HG03520 (cell line): ENCODE data around the gene GRIFIN.

Experiments used
- ATAC-seq: cut with Tn5 transposase; IDR thresholded peaks from one replicate; pipeline ENCODE4 v1.9.1; 2021; ENCODE audit warnings: mild to moderate bottlenecking, moderate library complexity; ENCODE audit not compliant: unreplicated experiment

The GRIFIN gene

DNA sequence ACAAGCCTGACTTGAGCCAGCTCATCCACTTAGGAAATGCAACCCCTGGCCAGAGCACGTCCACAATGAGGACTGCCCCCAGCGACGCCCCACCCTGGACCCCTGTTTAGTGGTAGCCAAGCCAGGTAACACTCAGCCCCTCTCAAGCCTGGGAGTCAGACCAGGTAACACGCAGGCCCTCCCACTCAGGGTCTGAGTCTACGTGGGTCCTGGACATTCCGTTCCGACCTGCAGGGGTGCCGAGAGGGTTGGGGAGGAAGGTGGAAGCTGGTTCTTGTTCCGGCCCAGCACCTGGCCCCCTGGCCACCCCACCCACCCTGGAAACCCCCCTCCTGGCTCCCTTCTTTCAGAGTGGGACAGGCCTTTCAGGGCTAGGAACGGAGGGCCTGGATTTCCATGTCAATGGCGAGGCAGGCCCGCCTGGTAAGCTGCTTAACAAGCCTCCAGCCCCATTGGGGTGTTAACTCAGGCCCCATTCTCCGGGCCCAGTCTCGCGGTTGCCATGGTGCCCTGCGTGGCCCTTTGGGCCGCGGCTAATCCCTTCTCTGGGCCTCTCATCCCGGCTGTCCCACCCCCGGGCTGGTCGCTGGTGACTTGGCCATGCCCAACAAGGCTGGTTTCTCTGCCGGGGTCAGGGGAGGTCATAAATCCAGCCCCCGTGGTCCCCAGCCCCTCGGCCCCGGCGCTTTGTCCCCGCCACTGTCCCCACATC, 23.7 kb upstream of the GRIFIN start:
- no peak for ATAC-seq

DNA sequence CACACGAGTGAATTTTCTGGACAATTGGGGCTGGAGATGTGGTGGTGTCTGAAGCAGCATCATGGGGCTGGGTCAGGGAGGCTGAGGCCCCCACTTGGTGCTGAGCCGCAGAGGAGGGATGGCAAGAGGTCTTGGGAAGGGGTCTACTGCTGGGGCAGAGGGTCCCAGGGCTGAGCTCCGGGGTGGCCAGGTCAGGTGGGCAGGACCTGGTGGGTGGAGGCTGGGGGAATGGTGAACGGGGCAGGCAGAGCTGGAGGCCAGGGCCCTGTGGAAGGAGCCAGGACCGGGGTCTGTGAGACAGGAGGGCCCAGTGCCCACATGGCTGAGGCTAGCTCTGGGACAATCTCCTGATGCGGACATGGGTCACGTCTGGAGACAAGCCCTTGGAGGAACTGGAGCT, 23.0 kb upstream of the GRIFIN start:
- ATAC-seq, result no peak

DNA sequence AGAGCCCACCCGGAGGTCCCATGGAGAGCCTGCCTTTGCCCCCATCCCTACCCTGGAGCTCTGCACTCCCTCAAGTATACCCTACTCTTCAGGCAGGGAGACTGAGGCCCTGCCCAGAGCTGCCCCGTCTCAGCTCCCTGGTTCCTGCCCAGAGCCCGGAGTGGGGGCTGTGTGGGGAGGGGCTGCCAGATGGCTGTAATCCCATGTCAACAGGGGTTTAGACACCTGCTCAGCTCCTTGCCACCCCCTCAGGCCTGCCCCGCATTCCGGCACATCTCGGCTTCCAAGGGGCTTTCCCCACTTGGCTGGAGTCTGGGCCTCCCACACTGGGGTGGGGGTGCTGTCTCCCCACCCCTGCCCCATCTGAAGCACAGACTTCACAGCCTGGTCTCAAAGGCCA, 22.5 kb upstream of the GRIFIN start:
- no peak for ATAC-seq

DNA sequence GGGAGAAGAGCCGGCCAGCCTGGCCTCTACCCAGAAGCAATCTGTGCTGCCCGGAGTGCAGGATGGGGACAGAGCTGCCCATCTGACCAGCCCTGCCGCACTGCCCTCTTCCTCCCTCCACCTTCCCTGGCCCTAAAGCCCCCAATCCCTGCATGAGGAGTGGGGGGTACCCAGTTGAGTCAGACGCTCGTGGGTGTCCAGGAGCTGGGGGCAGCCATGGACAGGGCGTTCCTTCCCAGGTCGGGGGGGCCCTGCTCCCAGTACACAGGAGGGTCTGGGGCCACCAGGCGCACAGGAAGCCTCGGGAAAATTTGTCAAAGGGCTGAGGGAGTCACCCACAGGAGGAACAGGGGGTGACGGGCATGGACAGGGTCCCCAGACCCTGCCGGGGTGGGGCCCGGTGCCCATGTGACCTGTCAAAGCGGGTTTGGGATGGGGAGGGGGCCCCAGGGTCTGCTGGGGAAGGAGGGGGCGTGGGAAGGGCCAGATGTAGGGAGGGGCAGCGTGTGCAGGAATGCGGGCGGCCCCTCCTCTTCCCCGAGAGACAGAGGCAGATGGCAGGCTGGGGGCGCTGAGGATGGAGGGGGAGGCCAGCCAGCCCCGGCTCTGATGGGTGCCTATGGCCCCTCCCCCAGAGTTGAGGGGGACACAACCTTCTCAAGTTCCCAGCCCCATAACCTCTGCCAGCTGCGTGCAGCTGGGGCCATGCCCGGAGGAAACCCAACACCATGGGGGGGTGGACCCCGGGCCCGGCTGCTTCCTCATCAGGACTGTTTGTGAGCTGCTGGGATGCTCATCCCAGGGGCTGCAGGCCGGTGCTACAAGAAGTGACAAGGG, 21.5 kb upstream of the GRIFIN start:
- ATAC-seq, result no peak

DNA sequence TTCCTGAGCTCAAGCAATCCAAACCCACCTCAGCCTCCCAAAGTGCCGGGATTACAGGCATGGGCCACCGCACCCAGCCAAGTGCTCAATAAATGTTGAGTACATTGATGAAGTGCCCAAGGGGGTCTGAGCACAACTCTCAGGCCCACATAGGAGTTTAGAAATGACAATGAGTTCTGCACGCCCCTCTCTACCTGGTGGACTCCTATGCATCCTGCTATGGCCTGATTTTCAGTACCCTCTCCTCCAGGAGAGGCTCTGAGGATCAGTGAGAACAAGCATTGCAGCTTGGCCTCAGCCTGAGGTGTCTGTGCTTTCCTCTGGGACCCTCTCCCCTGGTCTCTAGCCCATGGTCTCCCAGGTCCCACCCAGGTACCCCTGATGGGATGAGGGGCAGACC, 20.9 kb upstream of the GRIFIN start:
- ATAC-seq, result no peak

DNA sequence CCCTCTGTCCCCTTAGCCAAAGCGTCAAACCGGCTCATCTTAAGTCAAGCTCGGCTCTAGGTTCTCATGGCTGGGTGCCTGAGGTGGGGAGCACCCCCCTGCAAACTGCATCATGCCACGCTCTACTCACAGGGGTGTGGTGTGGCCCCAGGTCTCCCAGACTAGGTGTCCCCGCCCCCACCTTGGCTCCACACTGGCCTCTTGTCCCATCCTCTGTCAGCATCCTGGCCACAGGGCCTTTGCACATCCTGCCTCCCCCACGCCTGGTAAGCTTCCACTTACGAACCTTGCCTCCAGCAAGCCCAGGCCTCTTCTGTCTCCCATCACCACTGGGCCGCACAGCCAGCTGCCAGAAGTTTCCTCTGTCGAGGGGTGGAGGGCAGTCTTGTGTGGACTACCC, 20.2 kb upstream of the GRIFIN start:
- no peak for ATAC-seq

DNA sequence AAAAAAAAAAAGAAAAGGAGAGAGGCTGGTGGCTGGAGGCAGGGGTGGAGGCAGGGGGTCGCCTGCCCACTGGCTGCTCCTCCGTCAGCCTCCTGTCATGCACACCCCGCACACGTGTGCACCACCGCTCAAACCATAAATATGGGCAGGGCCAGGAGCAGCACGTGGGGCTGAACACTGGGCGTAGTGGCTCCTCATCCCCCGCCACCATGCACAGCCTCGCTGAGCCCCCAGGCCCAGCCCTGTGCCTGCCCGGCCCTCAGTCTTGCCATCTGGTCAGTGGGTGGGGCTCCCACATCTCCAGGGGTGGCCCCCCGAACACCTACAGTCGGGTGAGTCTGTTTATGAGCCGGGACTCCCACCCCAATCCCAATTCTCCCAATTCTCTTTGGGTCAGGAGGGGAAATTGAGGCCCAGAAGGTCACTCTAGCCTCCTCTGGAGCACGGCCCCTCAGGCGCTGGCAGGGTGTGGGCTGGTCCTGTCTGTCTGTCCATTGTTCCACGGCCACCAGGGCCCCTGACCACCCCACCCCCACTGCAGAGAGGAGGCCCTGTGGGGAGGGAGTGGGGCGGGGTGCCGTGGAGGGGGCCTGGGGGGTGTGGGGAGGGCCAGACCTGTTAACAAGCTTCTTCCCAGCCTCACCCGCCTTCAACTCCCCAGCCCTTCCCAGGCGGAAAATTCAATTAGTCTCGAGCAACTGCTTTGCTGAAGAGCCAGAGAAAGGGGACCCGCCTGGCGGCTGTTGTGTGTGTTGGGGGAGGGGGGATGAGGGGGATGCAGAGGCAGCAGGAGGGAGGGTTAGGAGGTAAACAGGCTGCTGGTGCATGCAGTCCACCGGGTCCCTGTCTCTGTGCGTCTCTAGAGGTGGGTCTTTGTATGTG, 19.5 kb upstream of the GRIFIN start:
- ATAC-seq, result no peak

DNA sequence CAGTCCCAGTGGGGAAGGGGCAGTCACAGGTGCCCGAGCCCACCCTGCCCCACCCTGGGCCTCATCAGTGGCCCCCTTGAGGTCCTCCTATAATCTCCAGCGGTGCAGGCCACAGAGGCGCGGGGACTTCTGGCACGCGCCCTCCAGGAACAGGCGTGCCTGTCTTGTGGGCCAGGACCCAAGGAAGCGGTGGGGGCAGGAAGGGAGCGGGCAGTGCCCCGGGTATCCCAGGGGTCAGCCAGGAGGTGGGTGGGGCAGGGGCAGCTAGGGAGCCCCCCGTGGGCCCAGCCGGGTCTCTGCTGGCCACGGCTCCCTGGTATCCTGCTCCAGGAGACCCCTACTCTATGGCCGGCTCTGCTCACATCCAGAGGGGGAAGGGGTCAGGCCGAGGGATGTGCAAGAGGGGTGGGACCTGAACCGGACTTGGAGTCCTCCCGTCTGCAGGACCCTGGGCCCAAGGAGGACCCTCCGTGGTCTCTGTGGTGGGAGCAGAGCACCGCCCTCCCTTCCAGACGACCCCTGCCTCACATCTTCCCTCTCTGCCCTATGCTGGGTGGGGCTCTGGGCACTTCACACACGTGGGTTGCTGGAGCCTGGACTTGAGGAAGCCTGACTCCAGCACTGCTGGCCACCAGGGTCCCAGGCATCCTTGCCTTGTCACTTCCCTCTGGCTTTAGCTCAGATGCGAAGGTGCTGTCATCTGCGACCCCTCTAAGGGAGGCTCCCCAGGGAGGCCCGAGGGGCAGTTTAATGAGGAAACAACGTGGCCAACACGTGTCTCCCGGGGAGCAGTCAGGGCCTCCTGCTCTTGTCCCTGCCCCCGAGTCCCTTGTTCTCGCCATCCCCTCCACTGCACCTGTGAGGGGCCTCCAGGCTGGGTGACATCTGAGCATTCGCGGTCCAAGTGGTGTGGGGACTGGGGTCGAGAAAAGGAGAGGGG, 18.3 kb upstream of the GRIFIN start:
- no peak for ATAC-seq

DNA sequence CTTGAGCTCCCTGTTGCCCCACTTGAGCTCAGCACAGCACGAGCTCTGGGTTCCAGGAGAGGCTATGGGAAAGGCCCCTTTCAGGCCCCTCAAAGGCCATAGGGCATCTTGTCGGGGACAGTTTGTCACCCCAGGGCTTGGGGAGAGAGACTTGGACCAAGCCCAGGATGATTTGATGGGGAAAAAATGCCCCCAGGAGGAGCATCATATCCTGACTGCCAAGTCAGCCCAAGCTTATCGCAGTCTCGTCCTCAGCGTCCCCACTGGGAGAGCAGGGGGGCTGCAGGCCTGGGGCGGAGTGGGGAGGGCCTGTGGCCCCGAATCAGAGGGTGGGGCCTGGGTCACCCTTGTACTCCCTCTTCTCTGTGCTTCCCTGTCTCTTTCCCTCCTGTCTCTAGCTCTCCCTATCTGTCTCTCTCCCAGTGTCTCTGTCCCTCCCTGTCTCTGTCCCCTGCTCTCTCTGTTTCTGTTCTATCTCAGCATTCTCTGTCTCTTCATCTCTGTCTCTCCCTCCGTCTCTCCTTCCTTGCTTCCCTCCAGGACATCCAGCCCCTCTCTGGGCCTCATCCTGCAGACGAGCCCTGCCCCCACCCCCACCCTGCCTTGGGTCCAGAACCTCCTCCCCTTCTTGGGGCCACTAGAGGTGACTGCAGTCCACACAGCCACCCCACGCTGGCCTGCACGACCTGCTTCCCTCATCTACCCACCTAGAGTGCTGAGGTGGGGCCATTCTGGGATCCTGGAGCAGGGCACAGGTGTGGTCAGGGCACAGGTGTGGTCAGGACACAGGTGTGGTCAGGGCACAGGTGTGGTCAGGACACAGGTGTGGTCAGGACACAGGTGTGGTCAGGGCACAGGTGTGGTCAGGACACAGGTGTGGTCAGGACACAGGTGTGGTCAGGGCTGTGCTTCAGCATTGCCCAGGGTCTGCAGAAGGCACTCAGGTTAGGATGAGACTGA, 17.3 kb upstream of the GRIFIN start:
- ATAC-seq, result no peak

DNA sequence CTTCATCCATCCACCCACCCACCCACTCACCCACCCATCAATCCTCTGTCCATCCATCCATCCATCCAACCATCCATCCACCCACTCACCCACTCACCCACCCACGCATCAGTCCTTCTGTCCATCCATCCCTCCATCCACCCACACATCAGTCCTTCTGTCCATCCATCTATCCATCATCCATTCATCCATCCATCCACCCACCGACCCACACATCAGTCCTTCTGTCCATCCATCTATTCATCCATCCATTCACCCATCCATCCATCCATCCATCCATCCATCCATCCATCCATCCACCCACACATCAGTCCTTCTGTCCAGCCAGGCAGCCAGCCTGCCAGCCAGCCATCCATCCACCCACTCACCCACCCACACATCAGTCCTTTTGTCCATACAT, 15.8 kb upstream of the GRIFIN start:
- ATAC-seq, result no peak

DNA sequence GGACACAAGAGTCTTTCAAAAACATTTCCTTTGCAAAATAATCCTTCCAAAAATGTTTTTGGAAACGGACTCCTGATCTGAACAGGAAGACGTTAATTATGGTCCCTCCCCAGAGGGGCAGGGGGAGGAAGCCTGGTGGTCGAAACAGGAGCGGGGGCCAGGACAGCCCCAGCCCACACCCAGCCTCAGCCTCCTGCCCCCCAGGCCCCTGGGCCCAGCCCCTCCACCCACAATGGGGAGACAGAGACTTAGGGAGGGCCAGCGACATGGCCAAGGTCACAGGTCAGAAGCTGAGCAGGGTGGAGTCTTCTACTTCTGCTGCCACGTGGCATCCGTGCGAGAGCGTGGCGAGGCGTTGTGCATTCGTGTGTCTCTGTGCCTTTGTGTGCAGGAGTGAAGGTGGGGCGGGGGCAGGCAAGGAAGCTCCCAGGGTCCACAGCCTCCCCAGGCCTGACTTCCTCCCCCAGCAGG, 14.0 kb upstream of the GRIFIN start:
- no peak for ATAC-seq

DNA sequence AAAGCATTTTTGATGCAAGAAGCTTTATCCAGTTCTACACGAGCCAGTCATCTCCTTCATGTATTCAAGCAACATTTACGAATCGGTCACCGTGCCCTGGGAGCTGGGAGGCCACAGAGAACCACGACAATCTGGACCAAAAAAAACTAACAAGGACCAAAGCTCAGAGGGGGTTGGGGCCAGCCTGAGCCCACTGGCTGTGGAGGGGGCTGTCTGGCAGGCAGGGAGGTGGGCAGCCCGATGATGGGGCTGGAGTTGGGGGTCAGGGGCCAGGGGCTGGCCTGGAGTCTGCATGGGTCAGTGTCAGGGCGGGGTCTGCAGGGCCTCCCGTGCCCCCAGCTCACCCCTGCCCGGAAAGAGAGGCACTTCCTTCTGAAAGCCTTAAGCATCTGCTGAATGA, 12.5 kb upstream of the GRIFIN start:
- no peak for ATAC-seq

DNA sequence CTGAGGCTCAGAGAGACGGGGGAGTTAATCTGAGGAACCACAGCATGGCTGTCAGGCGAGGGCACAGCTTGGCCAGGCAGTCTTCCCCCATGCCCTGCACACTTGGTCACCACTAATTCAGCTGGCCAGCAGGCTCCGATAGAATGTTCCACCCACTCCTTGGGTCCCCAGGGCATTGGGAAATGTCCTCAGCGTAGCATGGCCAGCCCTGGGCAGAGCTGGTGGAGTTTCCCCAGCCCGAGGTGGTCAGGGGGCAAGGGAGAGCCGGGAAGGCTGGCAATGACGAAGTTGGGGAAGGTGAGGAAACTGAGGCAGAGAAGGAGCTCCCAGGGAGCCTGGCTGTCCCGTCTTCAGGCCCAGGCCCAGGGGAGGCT, 12.1 kb upstream of the GRIFIN start:
- no peak for ATAC-seq

DNA sequence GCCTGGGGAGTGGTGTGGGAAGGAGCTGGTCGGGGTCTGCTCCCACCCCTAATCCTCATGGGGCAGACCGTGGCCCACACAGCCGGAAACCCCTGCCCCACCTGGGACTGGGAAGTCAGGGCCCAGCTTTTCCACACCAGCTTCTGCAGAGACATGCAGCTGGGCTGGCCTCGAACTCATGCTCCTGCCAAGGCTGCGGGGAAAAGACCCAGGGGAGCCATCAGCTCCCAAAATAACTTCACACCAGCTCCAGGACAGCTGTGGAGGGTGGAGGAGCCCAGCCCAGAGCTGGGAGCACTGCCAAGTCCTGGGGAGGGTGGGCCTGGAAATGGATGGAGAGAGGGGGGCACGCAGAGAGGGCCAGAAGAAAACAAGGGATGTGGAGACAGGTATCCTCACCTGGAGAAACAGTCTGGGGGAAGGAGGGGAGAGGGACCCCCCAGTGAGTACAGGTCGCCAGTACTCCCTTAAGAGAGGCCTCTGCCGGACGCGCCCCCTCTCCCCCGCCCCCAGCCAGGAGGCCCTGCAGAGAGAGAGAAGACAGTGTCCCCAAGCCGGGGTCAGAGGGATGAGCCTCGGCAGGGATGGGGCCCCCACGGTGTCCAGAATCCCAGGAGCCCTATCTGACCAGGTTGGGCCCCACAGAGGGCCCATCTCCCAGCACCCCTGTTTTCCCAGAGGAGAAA, 11.5 kb upstream of the GRIFIN start:
- ATAC-seq, result no peak

DNA sequence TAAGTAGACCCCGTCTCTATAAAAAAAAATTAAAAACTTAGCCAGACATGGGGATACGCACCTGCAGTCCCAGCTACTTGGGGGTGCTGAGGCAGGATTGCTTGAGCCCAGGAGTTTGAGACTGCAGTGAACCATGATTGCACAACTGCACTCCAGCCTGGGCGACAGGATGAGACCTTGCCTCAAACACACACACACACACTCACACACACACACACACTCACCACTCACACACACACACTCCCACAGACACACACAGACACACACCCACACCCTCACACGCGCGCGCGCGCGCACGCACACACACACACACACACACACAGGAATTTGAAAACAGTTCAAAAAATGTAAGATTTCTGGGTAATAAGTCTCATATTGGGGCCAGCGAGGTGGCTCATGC, 8.7 kb upstream of the GRIFIN start:
- ATAC-seq, result no peak

DNA sequence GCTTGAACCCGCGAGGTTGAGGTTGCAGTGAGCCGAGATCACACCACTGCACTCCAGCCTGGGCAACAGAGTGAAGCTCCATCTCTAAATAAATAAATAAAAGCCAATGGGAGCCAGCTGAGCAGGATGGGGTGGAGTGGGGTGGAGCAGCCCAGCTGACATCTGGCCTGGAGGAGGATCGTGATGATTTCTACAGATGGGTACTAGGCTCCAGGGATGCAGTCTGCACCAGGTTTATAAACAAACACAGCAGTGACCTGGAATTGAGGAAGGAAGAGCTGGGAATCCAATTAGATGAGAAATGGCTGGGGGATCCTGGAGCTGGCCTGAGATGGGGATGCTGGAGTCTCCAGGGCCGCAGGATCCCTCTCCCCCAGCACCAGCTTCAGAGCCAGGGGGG, 7.3 kb upstream of the GRIFIN start:
- no peak for ATAC-seq

DNA sequence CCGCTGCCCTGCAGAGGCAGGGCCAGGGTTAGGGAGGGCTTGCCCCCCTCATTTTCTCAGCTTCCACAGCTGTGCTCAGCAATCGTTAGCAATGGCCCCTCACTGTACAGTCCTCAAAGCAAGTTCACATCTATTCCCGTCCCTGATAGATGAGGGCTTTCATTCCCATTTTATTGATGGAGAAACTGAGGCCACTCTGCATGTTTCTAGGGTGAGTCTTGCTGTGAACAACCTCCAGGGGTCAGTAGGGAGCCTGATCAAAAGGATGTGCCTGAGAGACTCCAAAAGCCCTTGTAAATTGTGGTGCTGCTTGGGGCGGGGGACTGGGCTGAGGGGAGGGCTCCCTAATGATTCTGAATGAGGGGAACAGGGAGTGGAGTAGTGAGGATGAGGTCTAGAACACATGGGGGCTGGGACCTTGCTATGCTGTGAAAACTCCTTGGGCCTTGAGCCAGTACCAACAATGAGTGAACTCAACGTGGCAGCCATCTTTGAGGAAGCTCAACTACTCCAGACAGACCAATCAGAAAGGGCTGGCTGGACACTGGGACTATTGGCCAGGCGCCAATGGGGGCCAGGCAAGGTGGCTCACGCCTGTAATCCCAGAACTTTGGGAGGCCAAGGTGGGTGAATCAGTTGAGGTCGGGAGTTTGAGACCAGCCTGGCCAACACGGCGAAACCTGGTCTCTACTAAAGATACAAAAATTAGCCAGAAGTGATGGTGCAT, 6.7 kb upstream of the GRIFIN start:
- ATAC-seq, result no peak

DNA sequence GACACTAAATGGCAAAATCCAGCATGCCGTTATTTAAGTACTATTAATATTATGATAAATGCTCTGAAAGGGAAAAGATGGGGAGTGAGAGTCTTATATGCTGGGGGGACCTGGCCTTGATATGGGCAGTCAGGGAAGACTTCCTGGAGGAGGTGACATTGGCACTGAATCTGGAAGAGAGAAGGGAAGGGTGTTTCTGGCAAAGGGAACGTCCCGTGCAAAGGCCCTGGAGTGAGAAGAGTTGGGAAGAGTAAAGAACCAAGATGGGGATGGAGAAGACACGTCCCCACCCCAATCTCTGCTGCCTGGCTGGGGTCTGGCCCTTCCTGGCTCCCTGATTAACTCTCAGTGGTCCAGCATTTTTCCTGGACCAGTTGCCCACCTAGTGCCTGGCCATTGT, 5.0 kb upstream of the GRIFIN start:
- ATAC-seq, result no peak
